Muscle of leg (tissue), 11 donors: ENCODE results near the gene ASMTL. TPM values are rescaled to one million over a fixed set of nuclear protein-coding genes. Genes with fewer than 3 reads are reported as not detected.
"Not testable (repeated sequence)": the region's sequence is repeated elsewhere in the genome, so short reads cannot be mapped to it uniquely, and the experiment has no call there.

Source experiments
- DNase-seq: peaks from one replicate; pipeline ENCODE4 v3.0.0; 2013
- H3K27ac ChIP-seq: one replicate; pipeline ENCODE4 v1.5.1; 2013; ENCODE audit warnings: mild to moderate bottlenecking, low read length, control low read depth
- H3K27me3 ChIP-seq: one replicate; pipeline ENCODE4 v1.6.1; 2013; ENCODE audit warnings: low read length; ENCODE audit not compliant: control insufficient read depth, insufficient read depth
- H3K36me3 ChIP-seq: one replicate; pipeline ENCODE4 v1.6.1; 2013; ENCODE audit warnings: low read length; ENCODE audit not compliant: control insufficient read depth, insufficient read depth
- H3K4me1 ChIP-seq: one replicate; pipeline ENCODE4 v1.6.1; 2013; ENCODE audit warnings: low read length; ENCODE audit not compliant: control insufficient read depth, insufficient read depth
- H3K4me3 ChIP-seq: one replicate; pipeline ENCODE4 v1.5.1; 2013; ENCODE audit warnings: low read length, control low read depth
- H3K9me3 ChIP-seq: replicated peaks from 2 replicates; pipeline ENCODE4 v1.6.1; 2013; ENCODE audit warnings: low read depth, low read length; ENCODE audit not compliant: control insufficient read depth
- WGBS: methylation state at CpG from one replicate; pipeline ENCODE4 v1.1.5; 2013; ENCODE audit warnings: missing lambda C conversion rate; ENCODE audit not compliant: insufficient coverage; 5-methylcytosine and 5-hydroxymethylcytosine counted together
- polyA plus RNA-seq, 8 donors: library from polyadenylated mRNA; unstranded; fragments of 120-200 nt; gene quantifications; one replicate each; pipeline versions ENCODE4 v1.2.1 to v1.2.3, GENCODE V29; 2013; ENCODE audit warnings: inconsistent platforms in 1 of 8, low replicate concordance in 1 of 8; ENCODE audit not compliant: insufficient read length in 8 of 8, insufficient read depth in 1 of 8
- total RNA-seq: library from RNA; stranded (reverse); fragments of 120-200 nt; gene quantifications from one replicate; pipeline ENCODE4 v1.2.4, GENCODE V29; 2013

ASMTL gene
- total and polyA plus RNA-seq, 9 donors = 9.4 to 32.5 (median 26.7) TPM

GRCh38 chrX:1380672-1381233, 72.0 kb downstream of the ASMTL start:
- H3K9me3 ChIP-seq = peaks cover 4% of the 10 kb centered on the region
- WGBS = 54% methylated on average over 18 of the region's 20 CpGs
- DNase-seq = no peak
- peaks cover 23% of the 10 kb centered on the region for H3K36me3 ChIP-seq
- no peak overlapping the region for H3K4me3 ChIP-seq
- no peak overlapping the region for H3K27ac ChIP-seq
- H3K4me1 ChIP-seq = no peaks in the 10 kb centered on the region
- no peaks in the 10 kb centered on the region for H3K27me3 ChIP-seq

DNA sequence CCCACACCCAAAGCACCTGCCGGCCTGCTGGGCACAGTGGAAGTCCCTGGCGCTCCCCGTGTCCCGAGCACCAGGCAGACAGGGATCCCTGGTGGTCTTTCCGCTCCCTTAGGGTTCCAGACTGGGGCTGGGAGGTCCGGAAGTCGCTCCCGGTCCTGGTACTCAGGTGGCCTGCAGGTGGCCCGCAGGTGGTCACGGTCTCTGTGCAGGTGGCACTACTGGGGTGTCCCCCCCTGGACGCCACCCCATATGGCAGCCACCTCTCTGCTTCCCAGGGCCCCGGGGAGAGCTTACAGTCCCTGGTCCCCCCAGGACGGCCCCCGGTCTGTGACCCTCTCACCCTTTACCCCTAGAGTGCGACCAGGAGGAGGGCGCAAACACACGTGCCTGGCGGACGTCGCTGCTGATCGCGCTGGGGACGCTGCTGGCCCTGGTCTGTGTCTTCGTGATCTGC, 74.4 kb downstream of the ASMTL start:
- Histone ChIP-seq H3K27me3 (no peaks in the 10 kb centered on the region), H3K4me3 (no peak overlapping the region), H3K27ac (no peak overlapping the region), H3K9me3 (no peaks in the 10 kb centered on the region), H3K4me1 (no peaks in the 10 kb centered on the region), H3K36me3 (peaks cover 5% of the 10 kb centered on the region)
- DNase-seq = no peak
- 84% methylated on average over 21 of the region's 24 CpGs for WGBS

- H3K4me1 ChIP-seq = no peaks in the 10 kb centered on the region
- DNase-seq = no peak
- H3K9me3 ChIP-seq = no peaks in the 10 kb centered on the region
- WGBS = 65% methylated on average over 2 of the region's 4 CpGs
- no peak overlapping the region for H3K4me3 ChIP-seq
- H3K27me3 ChIP-seq = no peaks in the 10 kb centered on the region
- H3K36me3 ChIP-seq = peaks cover 7% of the 10 kb centered on the region
- no peak overlapping the region for H3K27ac ChIP-seq
These were observed 84.4 kb downstream of the ASMTL start for GRCh38 chrX:1368385-1368698.

- 90% methylated on average over 4 of the region's 63 CpGs for WGBS
- H3K4me3 ChIP-seq, DNase-seq, H3K27ac ChIP-seq, H3K4me1 ChIP-seq, H3K9me3 ChIP-seq, H3K27me3 ChIP-seq, H3K36me3 ChIP-seq: not testable (repeated sequence)
These were observed 86.3 kb downstream of the ASMTL start for GRCh38 chrX:1366363-1366762.

DNA sequence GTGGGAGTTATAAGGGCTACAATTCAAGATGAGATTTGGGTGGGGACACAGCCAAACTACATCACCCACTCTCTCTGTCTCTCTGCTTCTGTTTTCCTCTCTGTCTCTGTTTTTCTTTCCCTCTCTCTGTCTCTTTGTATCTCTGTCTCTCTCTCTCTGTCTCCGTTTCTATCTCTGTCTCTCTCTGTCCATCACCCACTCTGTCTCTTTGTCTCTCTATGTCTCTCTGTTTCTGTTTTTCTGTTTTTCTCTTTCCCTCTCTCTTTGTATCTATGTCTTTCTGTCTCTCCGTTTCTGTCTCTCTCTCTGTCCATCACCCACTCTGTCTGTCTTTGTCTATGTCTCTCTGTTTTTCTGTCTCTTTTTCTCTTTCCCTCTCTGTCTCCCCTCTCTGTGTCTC, 90.8 kb downstream of the ASMTL start:
- no peak for DNase-seq
- no peaks in the 10 kb centered on the region for H3K27me3 ChIP-seq
- no peak overlapping the region for H3K27ac ChIP-seq
- H3K36me3 ChIP-seq = peaks cover 21% of the 10 kb centered on the region
- 87% methylated on average over 2 of the region's 2 CpGs for WGBS
- no peaks in the 10 kb centered on the region for H3K4me1 ChIP-seq
- H3K4me3 ChIP-seq = no peak overlapping the region
- H3K9me3 ChIP-seq = peaks cover 7% of the 10 kb centered on the region

DNA sequence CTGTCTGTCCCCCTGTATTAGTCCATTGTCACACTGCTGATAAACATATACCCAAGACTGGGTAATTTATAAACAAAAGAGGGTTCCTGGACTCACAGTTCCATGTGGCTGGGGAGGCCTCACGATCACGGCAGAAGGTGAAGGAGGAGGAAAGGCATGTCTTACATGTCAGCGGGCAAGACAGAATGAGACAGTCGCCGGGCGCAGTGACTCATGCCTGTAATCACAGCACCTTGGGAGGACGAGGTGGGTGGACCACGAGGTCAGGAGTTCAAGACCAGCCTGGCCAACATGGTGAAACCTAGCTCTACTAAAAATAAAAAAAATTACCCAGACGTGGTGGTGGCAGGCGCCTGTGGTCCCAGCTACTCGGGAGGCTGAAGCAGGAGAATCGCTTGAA, 91.4 kb downstream of the ASMTL start:
- H3K4me3 ChIP-seq = no peak overlapping the region
- H3K9me3 ChIP-seq = peaks cover 7% of the 10 kb centered on the region
- no peaks in the 10 kb centered on the region for H3K27me3 ChIP-seq
- 70% methylated on average over 2 of the region's 12 CpGs for WGBS
- no peak overlapping the region for H3K27ac ChIP-seq
- peaks cover 21% of the 10 kb centered on the region for H3K36me3 ChIP-seq
- no peak for DNase-seq
- H3K4me1 ChIP-seq = no peaks in the 10 kb centered on the region

DNA sequence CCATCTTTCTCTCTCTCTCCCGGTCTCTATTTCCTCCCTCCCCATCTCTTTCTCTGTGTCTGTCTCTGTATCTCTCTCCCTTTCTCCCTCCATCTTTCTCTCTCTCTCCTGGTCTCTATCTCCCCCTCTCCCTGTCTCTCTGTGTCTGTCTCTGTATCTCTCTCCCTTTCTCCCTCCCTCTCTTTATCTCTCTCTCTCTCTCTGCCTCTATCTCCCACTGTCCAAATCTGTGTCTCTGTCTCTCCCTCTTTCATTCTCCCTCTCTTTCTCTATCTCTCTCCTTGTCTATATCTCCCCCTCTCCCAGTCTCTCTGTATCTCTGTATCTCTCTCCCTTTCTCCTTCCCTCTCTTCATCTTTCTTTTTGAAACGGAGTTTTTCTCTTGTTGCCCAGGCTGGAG, 92.5 kb downstream of the ASMTL start:
- 68% methylated on average over 2 of the region's 2 CpGs for WGBS
- Histone ChIP-seq H3K27ac (no peak overlapping the region), H3K4me3 (no peak overlapping the region), H3K27me3 (no peaks in the 10 kb centered on the region), H3K4me1 (no peaks in the 10 kb centered on the region), H3K9me3 (peaks cover 7% of the 10 kb centered on the region), H3K36me3 (peaks cover 21% of the 10 kb centered on the region)
- no peak for DNase-seq

- no peaks in the 10 kb centered on the region for H3K4me1 ChIP-seq
- DNase-seq = no peak
- no peak overlapping the region for H3K27ac ChIP-seq
- H3K4me3 ChIP-seq = no peak overlapping the region
- H3K27me3 ChIP-seq = no peaks in the 10 kb centered on the region
- H3K9me3 ChIP-seq = peaks cover 7% of the 10 kb centered on the region
- 61% methylated on average over 4 of the region's 4 CpGs for WGBS
- peaks cover 20% of the 10 kb centered on the region for H3K36me3 ChIP-seq
These were observed 93.2 kb downstream of the ASMTL start for GRCh38 chrX:1359477-1359873.

DNA sequence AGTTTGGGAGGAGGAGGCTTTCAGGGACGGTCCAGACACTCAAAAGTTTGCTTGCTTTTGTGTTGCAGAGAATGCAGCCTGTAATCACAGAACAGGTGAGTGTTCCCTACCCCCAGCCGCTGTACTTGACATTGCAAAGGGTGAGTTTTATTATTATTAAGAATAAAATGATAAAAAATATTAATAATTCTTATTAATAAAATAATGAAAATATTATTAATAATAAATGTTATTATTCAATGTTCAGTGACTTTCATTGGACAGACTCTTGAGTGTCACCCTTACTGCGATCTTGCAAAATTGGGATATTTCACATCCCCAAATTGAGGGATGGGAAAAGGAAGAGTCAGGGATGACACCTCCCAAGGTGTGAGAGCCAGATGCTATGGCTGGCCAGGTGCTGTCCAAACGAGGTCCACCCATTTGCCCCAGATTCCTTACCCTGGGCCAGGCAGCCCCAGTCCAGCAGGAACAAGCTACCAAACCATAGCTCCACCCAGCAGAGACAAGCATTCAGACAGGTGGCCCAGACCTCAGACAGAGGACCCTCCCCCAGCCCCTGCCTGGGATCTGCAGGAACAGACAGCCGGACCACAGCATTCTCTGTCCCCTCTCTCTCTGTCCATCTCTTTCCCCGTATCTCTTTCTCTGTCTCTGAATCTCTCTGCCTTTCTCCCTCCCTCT, 93.8 kb downstream of the ASMTL start:
- 41% methylated on average over 3 of the region's 6 CpGs for WGBS

GRCh38 chrX:1357993-1358392, 94.7 kb downstream of the ASMTL start:
- Histone ChIP-seq H3K4me3 (no peak overlapping the region), H3K27ac (no peak overlapping the region), H3K27me3 (no peaks in the 10 kb centered on the region), H3K36me3 (peaks cover 14% of the 10 kb centered on the region), H3K9me3 (peaks cover 7% of the 10 kb centered on the region), H3K4me1 (no peaks in the 10 kb centered on the region)
- WGBS = 97% methylated on average over 5 of the region's 10 CpGs
- no peak for DNase-seq

More for the DNA sequence above, 93.8 kb downstream of the ASMTL start:
- Histone ChIP-seq H3K27ac (no peak overlapping the region), H3K36me3 (peaks cover 18% of the 10 kb centered on the region), H3K27me3 (no peaks in the 10 kb centered on the region), H3K9me3 (peaks cover 7% of the 10 kb centered on the region), H3K4me1 (no peaks in the 10 kb centered on the region), H3K4me3 (no peak overlapping the region)
- DNase-seq = no peak
